CD4-positive, CD25-positive, alpha-beta regulatory T cell (primary cell): ENCODE data around the gene DNAH10. TPM values are rescaled to one million over a fixed set of nuclear protein-coding genes. Genes with fewer than 3 reads are reported as not detected.

ENCODE experiments used
- ATAC-seq, 2 donors: fragments of 150-1000 bp; cut with Tn5 transposase; one replicate each; pipeline ENCODE4 v1.10.0; 2021; ENCODE audit warnings: low read depth in 2 of 2, moderate number of reproducible peaks in 2 of 2, moderate library complexity in 1 of 2
- DNase-seq, 3 donors: peaks; one replicate each; pipeline versions ENCODE4 v3.0.0 to v3.0.0-alpha.2; 2012 to 2022; ENCODE audit warnings: mixed read lengths in 1 of 3
- H3K27ac ChIP-seq: one replicate; pipeline ENCODE4 v1.7.0; 2013; ENCODE audit warnings: mild to moderate bottlenecking, low read length; ENCODE audit not compliant: insufficient read depth, poor library complexity, severe bottlenecking
- H3K27me3 ChIP-seq: one replicate; pipeline ENCODE4 v1.7.0; 2013; ENCODE audit warnings: low read length; ENCODE audit not compliant: control insufficient read depth, insufficient read depth
- H3K36me3 ChIP-seq: one replicate; pipeline ENCODE4 v1.7.0; 2013; ENCODE audit warnings: mild to moderate bottlenecking, low read length, moderate library complexity; ENCODE audit not compliant: control insufficient read depth, insufficient read depth
- H3K4me1 ChIP-seq: 2 replicates; pipeline ENCODE4 v1.7.0; 2013; ENCODE audit warnings: mild to moderate bottlenecking, low read length; ENCODE audit not compliant: insufficient read depth, control insufficient read depth, poor library complexity, severe bottlenecking
- H3K4me3 ChIP-seq: one replicate; pipeline ENCODE4 v1.7.0; 2013; ENCODE audit warnings: low read depth, mild to moderate bottlenecking, low read length, moderate library complexity
- H3K9me3 ChIP-seq, 2 experiments: 1 replicate in 1 of 2; 2 replicates in 1 of 2; pipeline ENCODE4 v1.7.0; 2013; ENCODE audit warnings: low read length in 2 of 2, mild to moderate bottlenecking in 1 of 2, moderate library complexity in 1 of 2; ENCODE audit not compliant: control insufficient read depth in 2 of 2
- H3K27ac Mint-ChIP-seq, 3 donors: one replicate each; pipeline ENCODE4 v1.8.0; 2020 to 2022; ENCODE audit warnings: mild to moderate bottlenecking in 3 of 3, mixed read lengths in 3 of 3, moderate library complexity in 2 of 3
- H3K27me3 Mint-ChIP-seq: one replicate; pipeline ENCODE4 v1.8.0; 2022; ENCODE audit warnings: mild to moderate bottlenecking, mixed read lengths
- H3K36me3 Mint-ChIP-seq: one replicate; pipeline ENCODE4 v1.8.0; 2020; ENCODE audit warnings: mixed read lengths
- H3K4me1 Mint-ChIP-seq, 4 donors: one replicate each; pipeline ENCODE4 v1.8.0; 2020 to 2022; ENCODE audit warnings: mixed read lengths in 4 of 4, mild to moderate bottlenecking in 1 of 4
- H3K4me3 Mint-ChIP-seq, 4 donors: one replicate each; pipeline ENCODE4 v1.8.0; 2020 to 2022; ENCODE audit warnings: mild to moderate bottlenecking in 4 of 4, mixed read lengths in 4 of 4, moderate library complexity in 3 of 4
- H3K9me3 Mint-ChIP-seq, 7 donors: one replicate each; pipeline ENCODE4 v1.8.0; 2020 to 2022; ENCODE audit warnings: mixed read lengths in 7 of 7, mild to moderate bottlenecking in 3 of 7, moderate library complexity in 2 of 7
- polyA plus RNA-seq, 4 donors: library from polyadenylated mRNA; unstranded; fragments of 300-500 nt; fragmentation: Illumina TruSeq; gene quantifications; one replicate each; pipeline ENCODE4 v1.2.3, GENCODE V29; 2021
- total RNA-seq: library from RNA; stranded (reverse); gene quantifications from one replicate; pipeline ENCODE4 v1.2.3, GENCODE V29; 2022

Gene DNAH10
- total and polyA plus RNA-seq, 5 donors from 2014 or later: 0.02 to 0.07 TPM; not detected in 3

DNA sequence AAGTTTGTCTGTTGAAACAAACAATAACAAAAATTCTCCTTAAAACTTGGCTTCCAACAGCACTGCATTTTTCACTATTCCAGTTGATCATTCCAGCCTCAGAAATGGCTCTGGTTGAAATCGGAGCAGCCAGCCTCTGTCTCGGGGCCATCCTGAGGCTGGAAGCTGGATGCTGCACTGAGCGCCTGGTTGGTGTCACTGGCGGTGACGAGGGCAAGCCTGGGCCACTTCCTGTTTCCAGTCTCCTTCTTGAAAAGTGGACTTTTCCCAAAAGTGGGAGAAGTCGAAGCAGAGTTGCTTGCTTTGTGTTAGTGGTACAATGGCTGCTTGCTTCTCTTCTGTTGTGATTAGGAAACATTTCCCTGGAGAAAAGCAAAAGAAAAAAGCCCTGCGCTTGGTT is 161.8 kb downstream of the DNAH10 start:
- H3K27ac ChIP-seq: no peak overlapping the region
- no peak for DNase-seq
- no peaks in the 10 kb centered on the region for H3K4me1 ChIP-seq
- peaks cover 10% of the 10 kb centered on the region for H3K27me3 Mint-ChIP-seq
- no peaks in the 10 kb centered on the region for H3K9me3 Mint-ChIP-seq
- no peaks in the 10 kb centered on the region for H3K36me3 Mint-ChIP-seq
- no peaks in the 10 kb centered on the region for H3K9me3 ChIP-seq
- ATAC-seq: no peak
- H3K4me3 Mint-ChIP-seq: no peak overlapping the region
- H3K4me3 ChIP-seq: no peak overlapping the region
- H3K4me1 Mint-ChIP-seq: no peaks in the 10 kb centered on the region
- no peaks in the 10 kb centered on the region for H3K36me3 ChIP-seq
- no peak overlapping the region for H3K27ac Mint-ChIP-seq
- no peaks in the 10 kb centered on the region for H3K27me3 ChIP-seq

DNA sequence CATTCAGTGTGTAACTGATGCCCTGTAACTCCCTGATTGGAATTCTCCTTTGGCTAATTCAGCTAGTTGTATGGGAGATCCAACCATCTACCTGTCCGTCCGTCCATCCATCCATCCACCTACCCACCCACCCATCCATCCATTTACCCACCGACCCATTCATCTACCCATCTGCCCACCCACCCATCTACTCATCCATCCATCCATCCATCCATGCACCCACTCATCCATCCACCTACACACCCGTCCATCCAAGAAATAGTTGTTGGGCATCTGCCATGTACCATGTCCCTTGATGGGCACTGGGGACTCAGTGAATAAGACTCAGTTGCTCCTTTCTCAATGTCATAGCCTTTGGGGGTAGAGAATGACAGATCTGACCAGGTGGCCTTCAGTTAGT is 162.4 kb downstream of the DNAH10 start:
- Mint-ChIP-seq H3K36me3 (no peaks in the 10 kb centered on the region), H3K27me3 (peaks cover 10% of the 10 kb centered on the region), H3K4me1 (no peaks in the 10 kb centered on the region), H3K9me3 (no peaks in the 10 kb centered on the region), H3K27ac (no peak overlapping the region), H3K4me3 (no peak overlapping the region)
- H3K27ac ChIP-seq: no peak overlapping the region
- no peaks in the 10 kb centered on the region for H3K4me1 ChIP-seq
- no peaks in the 10 kb centered on the region for H3K27me3 ChIP-seq
- H3K9me3 ChIP-seq: no peaks in the 10 kb centered on the region
- H3K36me3 ChIP-seq: no peaks in the 10 kb centered on the region
- ATAC-seq (no peak), DNase-seq (no peak)
- no peak overlapping the region for H3K4me3 ChIP-seq

DNA sequence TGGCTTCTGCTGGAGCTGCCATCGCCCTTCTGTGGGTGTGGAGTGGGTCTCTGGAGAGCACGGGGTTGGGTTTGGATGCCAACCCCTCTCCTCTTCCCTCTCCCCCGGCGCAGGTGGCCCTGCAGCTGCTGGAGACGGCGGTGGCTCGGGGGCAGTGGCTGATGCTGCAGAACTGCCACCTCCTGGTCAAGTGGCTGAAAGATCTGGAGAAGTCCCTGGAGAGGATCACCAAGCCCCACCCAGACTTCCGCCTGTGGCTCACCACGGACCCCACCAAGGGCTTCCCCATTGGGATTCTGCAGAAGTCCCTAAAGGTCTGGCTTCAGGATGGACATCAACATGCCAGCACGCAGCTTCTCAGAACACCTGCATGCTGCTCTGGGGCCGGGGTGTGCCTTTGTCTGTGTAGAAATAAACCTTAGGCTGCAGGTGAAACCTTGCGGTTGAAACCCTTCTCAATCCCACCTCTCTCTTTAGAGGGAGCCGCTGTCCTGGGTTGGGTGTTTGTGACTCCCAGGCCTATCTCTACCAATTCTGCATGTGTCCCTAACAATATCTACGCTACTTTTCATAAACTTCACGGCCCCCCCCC is 166.3 kb downstream of the DNAH10 start:
- Mint-ChIP-seq H3K27me3 (peaks cover 21% of the 10 kb centered on the region), H3K4me1 (peaks cover 0 to 16% (median 11%) of the 10 kb centered on the region in 4 donors), H3K36me3 (no peaks in the 10 kb centered on the region), H3K9me3 (no peaks in the 10 kb centered on the region), H3K27ac (no peak overlapping the region), H3K4me3 (no peak overlapping the region)
- peaks cover 10% of the 10 kb centered on the region for H3K27me3 ChIP-seq
- peaks cover 7% of the 10 kb centered on the region for H3K4me1 ChIP-seq
- H3K27ac ChIP-seq: no peak overlapping the region
- no peaks in the 10 kb centered on the region for H3K36me3 ChIP-seq
- H3K9me3 ChIP-seq: no peaks in the 10 kb centered on the region
- no peak overlapping the region for H3K4me3 ChIP-seq
- DNase-seq: no peak
- ATAC-seq: no peak

DNA sequence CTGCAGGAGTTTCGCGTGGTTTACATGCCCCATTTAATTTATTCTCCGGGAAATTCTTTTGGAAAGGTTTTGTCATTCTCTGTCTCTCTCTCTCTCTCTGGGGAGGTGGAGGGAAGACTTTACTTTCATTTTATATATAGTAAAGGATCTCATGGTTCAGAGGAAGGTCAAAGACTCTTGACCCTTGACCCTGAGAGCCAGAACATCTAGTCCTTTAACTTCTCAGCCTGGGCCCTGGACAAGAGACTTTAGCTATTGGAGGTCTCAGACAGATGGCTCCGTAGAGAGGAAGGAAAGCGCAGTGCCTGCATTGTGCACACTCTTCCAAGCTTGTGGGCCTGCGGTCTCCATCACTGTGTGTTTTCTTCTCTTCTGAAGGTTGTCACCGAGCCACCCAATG is 166.8 kb downstream of the DNAH10 start:
- peaks cover 7% of the 10 kb centered on the region for H3K4me1 ChIP-seq
- H3K36me3 ChIP-seq: no peaks in the 10 kb centered on the region
- Mint-ChIP-seq H3K36me3 (no peaks in the 10 kb centered on the region), H3K9me3 (no peaks in the 10 kb centered on the region), H3K27ac (no peak overlapping the region), H3K4me3 (no peak overlapping the region), H3K4me1 (peaks cover 0 to 16% (median 11%) of the 10 kb centered on the region in 4 donors), H3K27me3 (peaks cover 21% of the 10 kb centered on the region)
- peaks cover 10% of the 10 kb centered on the region for H3K27me3 ChIP-seq
- no peak overlapping the region for H3K4me3 ChIP-seq
- ATAC-seq (no peak), DNase-seq (no peak)
- H3K27ac ChIP-seq: no peak overlapping the region
- no peaks in the 10 kb centered on the region for H3K9me3 ChIP-seq

DNA sequence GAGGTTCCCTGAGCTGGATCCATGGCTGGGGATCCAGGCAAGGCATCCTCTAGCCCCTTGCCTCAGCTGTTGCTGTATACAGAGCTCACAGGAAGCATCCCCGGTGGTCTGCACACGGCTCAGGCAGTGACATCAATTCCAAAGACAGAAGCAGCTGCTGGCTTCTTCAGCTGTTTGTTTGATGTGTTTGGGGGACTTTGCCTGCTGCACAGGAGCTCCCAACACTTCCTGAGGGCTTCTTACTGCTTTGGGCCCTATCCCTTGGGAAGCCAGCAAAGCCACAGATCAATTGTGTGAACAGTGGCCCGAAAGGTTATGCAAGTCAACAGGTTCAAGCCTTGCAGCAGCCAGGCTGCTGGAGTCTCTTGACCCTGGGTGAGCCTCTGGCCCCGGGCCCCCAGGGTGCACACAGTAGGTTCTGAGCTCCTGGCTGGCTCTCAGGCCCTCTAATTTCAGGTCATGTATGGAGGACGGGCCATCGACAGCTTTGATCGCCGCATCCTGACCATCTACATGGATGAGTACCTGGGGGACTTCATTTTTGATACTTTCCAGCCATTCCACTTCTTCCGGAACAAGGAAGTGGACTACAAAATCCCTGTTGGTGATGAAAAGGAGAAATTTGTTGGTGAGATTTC is 168.0 kb downstream of the DNAH10 start:
- H3K4me3 Mint-ChIP-seq: no peak overlapping the region
- H3K4me1 Mint-ChIP-seq: peaks cover 0 to 16% (median 11%) of the 10 kb centered on the region in 4 donors
- H3K27ac Mint-ChIP-seq: no peak overlapping the region
- Histone ChIP-seq H3K9me3 (no peaks in the 10 kb centered on the region), H3K27me3 (peaks cover 10% of the 10 kb centered on the region), H3K4me3 (no peak overlapping the region), H3K36me3 (no peaks in the 10 kb centered on the region), H3K27ac (no peak overlapping the region), H3K4me1 (peaks cover 7% of the 10 kb centered on the region)
- ATAC-seq (no peak), DNase-seq (no peak)
- no peaks in the 10 kb centered on the region for H3K9me3 Mint-ChIP-seq
- H3K27me3 Mint-ChIP-seq: peaks cover 17% of the 10 kb centered on the region
- H3K36me3 Mint-ChIP-seq: no peaks in the 10 kb centered on the region

DNA sequence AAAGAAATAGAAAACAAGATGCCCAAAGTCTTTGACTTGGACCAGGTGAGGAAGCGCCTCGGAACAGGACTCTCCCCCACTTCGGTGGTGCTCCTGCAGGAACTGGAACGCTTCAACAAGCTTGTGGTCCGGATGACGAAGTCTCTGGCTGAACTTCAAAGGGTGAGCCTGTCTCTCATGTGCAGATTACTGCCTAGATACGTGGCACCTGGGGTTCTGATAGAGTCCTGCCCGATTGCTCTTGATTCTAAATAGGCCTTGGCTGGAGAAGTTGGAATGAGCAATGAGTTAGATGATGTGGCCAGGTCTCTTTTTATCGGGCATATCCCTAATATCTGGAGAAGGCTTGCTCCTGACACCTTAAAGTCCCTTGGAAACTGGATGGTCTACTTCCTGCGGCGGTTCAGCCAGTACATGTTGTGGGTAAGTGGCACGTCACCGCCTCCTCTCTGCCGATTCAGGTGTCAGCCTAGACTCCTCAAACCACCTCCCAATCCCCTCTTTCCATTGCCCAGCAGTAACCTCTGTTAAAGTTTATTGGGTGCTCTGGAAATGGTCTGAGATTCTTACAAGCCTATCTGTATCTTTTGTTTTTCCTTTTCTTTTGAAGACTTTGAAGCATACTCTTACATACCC is 169.7 kb downstream of the DNAH10 start:
- Mint-ChIP-seq H3K36me3 (peaks cover 6% of the 10 kb centered on the region), H3K27me3 (peaks cover 15% of the 10 kb centered on the region), H3K27ac (peak overlapping the region in 2 of 3 donors; percentile 26 to 67), H3K4me3 (peak overlapping the region; percentile 36 to 79 (median 61)), H3K4me1 (peaks cover 0 to 23% (median 11%) of the 10 kb centered on the region in 4 donors), H3K9me3 (no peaks in the 10 kb centered on the region)
- peak; percentile 70 to 74 for ATAC-seq
- no peaks in the 10 kb centered on the region for H3K36me3 ChIP-seq
- peak overlapping the region; percentile 44 for H3K4me3 ChIP-seq
- peaks cover 10% of the 10 kb centered on the region for H3K27me3 ChIP-seq
- peak in 2 of 3 donors; percentile 42 to 48 for DNase-seq
- no peak overlapping the region for H3K27ac ChIP-seq
- peaks cover 7% of the 10 kb centered on the region for H3K4me1 ChIP-seq
- H3K9me3 ChIP-seq: no peaks in the 10 kb centered on the region

DNA sequence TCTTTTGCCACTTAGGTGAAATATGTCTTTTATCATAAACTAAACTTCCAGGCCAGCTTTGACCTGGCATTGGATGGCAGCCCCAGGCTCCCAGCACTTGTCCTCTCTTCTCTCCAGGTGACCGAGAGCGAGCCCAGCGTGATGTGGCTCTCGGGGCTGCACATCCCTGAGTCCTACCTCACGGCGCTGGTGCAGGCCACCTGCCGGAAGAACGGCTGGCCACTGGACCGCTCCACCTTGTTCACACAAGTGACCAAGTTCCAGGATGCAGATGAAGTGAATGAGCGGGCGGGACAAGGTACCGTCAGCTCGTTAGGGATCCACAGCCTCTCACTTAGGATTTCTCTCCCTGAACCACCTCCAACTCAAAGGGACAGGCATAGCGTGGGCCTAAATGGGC is 171.1 kb downstream of the DNAH10 start:
- no peak overlapping the region for H3K4me3 ChIP-seq
- ATAC-seq (no peak), DNase-seq (no peak)
- Mint-ChIP-seq H3K27me3 (peaks cover 11% of the 10 kb centered on the region), H3K27ac (no peak overlapping the region), H3K4me1 (peaks cover 6 to 33% (median 17%) of the 10 kb centered on the region in 4 donors), H3K36me3 (peaks cover 11% of the 10 kb centered on the region), H3K9me3 (peaks cover 0 to 1% (median 0%) of the 10 kb centered on the region in 7 donors), H3K4me3 (no peak overlapping the region)
- peaks cover 2% of the 10 kb centered on the region for H3K36me3 ChIP-seq
- no peak overlapping the region for H3K27ac ChIP-seq
- peaks cover 10% of the 10 kb centered on the region for H3K27me3 ChIP-seq
- H3K9me3 ChIP-seq: no peaks in the 10 kb centered on the region
- H3K4me1 ChIP-seq: peaks cover 17% of the 10 kb centered on the region
